Transverse colon (tissue), 4 donors: ENCODE results near the gene SRPRB.

Experiments
- CTCF ChIP-seq, 5 experiments: fragments of 200-600 bp in 3 of 5; fragments of 450-650 bp in 2 of 5; sonication (generic) in 3 of 5; IDR thresholded peaks; 1 replicate in 2 of 5; 2 replicates in 3 of 5; pipeline ENCODE4 v1.5.1; 2016 to 2017; ENCODE audit warnings: antibody characterized with exemption in 5 of 5, inconsistent platforms in 3 of 5, mild to moderate bottlenecking in 2 of 5, moderate library complexity in 1 of 5
- EP300 ChIP-seq: sonication (generic); formaldehyde crosslinking; IDR thresholded peaks from one replicate; pipeline ENCODE4 v1.6.1; 2017; ENCODE audit warnings: antibody characterized with exemption, low read depth
- POLR2A ChIP-seq: fragments of 450-650 bp; IDR thresholded peaks from one replicate; pipeline ENCODE4 v1.6.1; 2016; ENCODE audit warnings: antibody characterized with exemption, mild to moderate bottlenecking, moderate library complexity
- POLR2AphosphoS5 ChIP-seq, 3 donors: sonication (generic); formaldehyde crosslinking; IDR thresholded peaks; one replicate each; pipeline ENCODE4 v1.6.1; 2016; ENCODE audit warnings: antibody characterized with exemption in 3 of 3

DNA sequence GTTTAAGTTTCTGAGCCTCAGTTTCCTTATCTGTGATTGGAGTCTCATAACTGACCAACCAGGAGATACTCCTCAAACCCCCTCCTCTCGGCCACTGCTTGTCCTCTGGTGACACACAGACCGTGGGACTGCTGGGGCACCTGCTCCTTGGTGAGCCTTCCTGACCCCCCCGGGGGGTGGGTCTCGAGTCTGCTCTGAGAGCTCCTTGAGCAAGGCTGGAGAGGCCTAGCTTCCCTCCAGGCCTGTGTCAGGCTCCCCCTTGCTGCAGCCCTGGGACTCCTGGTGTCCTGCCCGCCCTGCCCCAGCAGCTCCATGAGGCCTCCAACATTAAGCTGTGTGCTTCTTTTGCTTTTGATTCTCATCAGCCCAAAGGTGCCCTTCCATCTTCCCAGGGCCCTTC is 27.7 kb downstream of the SRPRB start:
- TF ChIP-seq CTCF (IDR thresholded peaks at IDR 0.05) = no peak
- no peak for TF ChIP-seq POLR2AphosphoS5 (IDR thresholded peaks at IDR 0.05)
- no peak for TF ChIP-seq POLR2A
- TF ChIP-seq EP300 = no peak
